ENCODE measurements around the gene CACFD1. TPM values are rescaled to one million over a fixed set of nuclear protein-coding genes. Genes with fewer than 3 reads are reported as not detected.

Gene CACFD1
- total RNA-seq, 1 donor from 2014 or later, result 13.1 TPM

GRCh38 chr9:133470427-133470924 is 10.7 kb downstream of the CACFD1 start:
- no peak overlapping the region for H2AFZ ChIP-seq (ENCODE audit: low read depth, low read length)
- H3K9ac ChIP-seq (ENCODE audit: low read length), result no peak overlapping the region
- no peak overlapping the region for H3K4me2 ChIP-seq (ENCODE audit: low read length)
- Mint-ChIP-seq H3K27ac (ENCODE audit: unreplicated experiment) (no peak overlapping the region), H3K4me3 (ENCODE audit: unreplicated experiment) (no peak overlapping the region), H3K4me1 (ENCODE audit: low read depth, unreplicated experiment) (no peaks in the 10 kb centered on the region), H3K27me3 (ENCODE audit: low read depth, unreplicated experiment) (no peaks in the 10 kb centered on the region), H3K9me3 (ENCODE audit: unreplicated experiment) (no peaks in the 10 kb centered on the region), H3K36me3 (ENCODE audit: low read depth, unreplicated experiment) (peaks cover 2% of the 10 kb centered on the region)
- FAIRE-seq, result no peak
- H3K36me3 ChIP-seq (ENCODE audit: insufficient read depth, low read length), result no peaks in the 10 kb centered on the region
- no peak overlapping the region for H3K4me3 ChIP-seq (ENCODE audit: insufficient read depth, low read depth, low read length)
- no peaks in the 10 kb centered on the region for H3K9me3 ChIP-seq (ENCODE audit: insufficient read depth, low read depth, low read length)
- H3K4me1 ChIP-seq (ENCODE audit: insufficient read depth, low read length), result no peaks in the 10 kb centered on the region
- H4K20me1 ChIP-seq (ENCODE audit: insufficient read depth, low read length), result peaks cover 5% of the 10 kb centered on the region
- no peaks in the 10 kb centered on the region for H3K79me2 ChIP-seq (ENCODE audit: insufficient read depth, low read length)
- H3K27ac ChIP-seq (ENCODE audit: low read depth, low read length), result no peak overlapping the region
- TF ChIP-seq EZH2 (IDR thresholded peaks at IDR 0.05; ENCODE audit: insufficient read depth, low read length) (no peak), CTCF (IDR thresholded peaks at IDR 0.05; ENCODE audit: insufficient read depth, low read depth, low read length) (no peak)
- no peak for DNase-seq (ENCODE audit: low read depth)
- no peaks in the 10 kb centered on the region for H3K27me3 ChIP-seq (ENCODE audit: insufficient read depth, low read length)

GRCh38 chr9:133470988-133471387 is 11.2 kb downstream of the CACFD1 start:
- TF ChIP-seq CTCF (IDR thresholded peaks at IDR 0.05; ENCODE audit: insufficient read depth, low read depth, low read length) (no peak), EZH2 (IDR thresholded peaks at IDR 0.05; ENCODE audit: insufficient read depth, low read length) (no peak)
- Histone ChIP-seq H3K4me2 (ENCODE audit: low read length) (no peak overlapping the region), H3K27ac (ENCODE audit: low read depth, low read length) (no peak overlapping the region), H2AFZ (ENCODE audit: low read depth, low read length) (no peak overlapping the region), H3K27me3 (ENCODE audit: insufficient read depth, low read length) (no peaks in the 10 kb centered on the region), H3K4me1 (ENCODE audit: insufficient read depth, low read length) (no peaks in the 10 kb centered on the region), H3K9me3 (ENCODE audit: insufficient read depth, low read depth, low read length) (no peaks in the 10 kb centered on the region), H3K36me3 (ENCODE audit: insufficient read depth, low read length) (no peaks in the 10 kb centered on the region), H4K20me1 (ENCODE audit: insufficient read depth, low read length) (peaks cover 8% of the 10 kb centered on the region), H3K79me2 (ENCODE audit: insufficient read depth, low read length) (no peaks in the 10 kb centered on the region), H3K4me3 (ENCODE audit: insufficient read depth, low read depth, low read length) (no peak overlapping the region), H3K9ac (ENCODE audit: low read length) (no peak overlapping the region)
- Mint-ChIP-seq H3K27me3 (ENCODE audit: low read depth, unreplicated experiment) (no peaks in the 10 kb centered on the region), H3K4me1 (ENCODE audit: low read depth, unreplicated experiment) (no peaks in the 10 kb centered on the region), H3K36me3 (ENCODE audit: low read depth, unreplicated experiment) (peaks cover 2% of the 10 kb centered on the region), H3K4me3 (ENCODE audit: unreplicated experiment) (no peak overlapping the region), H3K9me3 (ENCODE audit: unreplicated experiment) (no peaks in the 10 kb centered on the region), H3K27ac (ENCODE audit: unreplicated experiment) (no peak overlapping the region)
- DNase-seq (ENCODE audit: low read depth) (no peak), FAIRE-seq (no peak)

GRCh38 chr9:133471551-133472276 is 11.9 kb downstream of the CACFD1 start:
- Mint-ChIP-seq H3K36me3 (ENCODE audit: low read depth, unreplicated experiment) (peaks cover 2% of the 10 kb centered on the region), H3K27ac (ENCODE audit: unreplicated experiment) (no peak overlapping the region)

More at GRCh38 chr9:133471551-133472276, 11.9 kb downstream of the CACFD1 start:
- Histone ChIP-seq H3K4me1 (ENCODE audit: insufficient read depth, low read length) (no peaks in the 10 kb centered on the region), H3K4me3 (ENCODE audit: insufficient read depth, low read depth, low read length) (no peak overlapping the region), H3K36me3 (ENCODE audit: insufficient read depth, low read length) (no peaks in the 10 kb centered on the region), H3K4me2 (ENCODE audit: low read length) (no peak overlapping the region), H3K27me3 (ENCODE audit: insufficient read depth, low read length) (no peaks in the 10 kb centered on the region), H3K79me2 (ENCODE audit: insufficient read depth, low read length) (no peaks in the 10 kb centered on the region), H3K9me3 (ENCODE audit: insufficient read depth, low read depth, low read length) (no peaks in the 10 kb centered on the region), H4K20me1 (ENCODE audit: insufficient read depth, low read length) (peaks cover 8% of the 10 kb centered on the region), H3K27ac (ENCODE audit: low read depth, low read length) (no peak overlapping the region), H2AFZ (ENCODE audit: low read depth, low read length) (no peak overlapping the region), H3K9ac (ENCODE audit: low read length) (no peak overlapping the region)
- no peaks in the 10 kb centered on the region for H3K27me3 Mint-ChIP-seq (ENCODE audit: low read depth, unreplicated experiment)
- TF ChIP-seq CTCF (IDR thresholded peaks at IDR 0.05; ENCODE audit: insufficient read depth, low read depth, low read length) (no peak), EZH2 (IDR thresholded peaks at IDR 0.05; ENCODE audit: insufficient read depth, low read length) (no peak)
- no peak for FAIRE-seq
- H3K9me3 Mint-ChIP-seq (ENCODE audit: unreplicated experiment), result no peaks in the 10 kb centered on the region
- H3K4me1 Mint-ChIP-seq (ENCODE audit: low read depth, unreplicated experiment), result no peaks in the 10 kb centered on the region
- no peak for DNase-seq (ENCODE audit: low read depth)
- H3K4me3 Mint-ChIP-seq (ENCODE audit: unreplicated experiment), result no peak overlapping the region
